ENCODE measurements around the gene MRAP. TPM values are rescaled to one million over a fixed set of nuclear protein-coding genes. Genes with fewer than 3 reads are reported as not detected.
A peak's percentile ranks its signal among the peaks of the same experiment; 100 is the strongest.

MRAP gene
- total RNA-seq (2014; rRNA removed; shearing (Covaris generic)), result not detected in 2 replicates
- polyA plus RNA-seq (2016; fragmentation: Nextera tagmentation; extraction: Ambion mirVana), result not detected in 2 replicates

GRCh38 chr21:32298658-32299081 is at the start of gene MRAP:
TSS of gene MRAP (plus strand) at chr21:32298855. CDS start at chr21:32298972, 117 bp downstream.
- Histone ChIP-seq H3K4me2 (ENCODE audit: unreplicated experiment) (no peak within 1 kb of the TSS), H3K36me3 (ENCODE audit: low read depth) (no peaks in the 10 kb centered on the region), H3K79me2 (ENCODE audit: insufficient read depth) (no peaks in the 10 kb centered on the region), H3K27ac (no peak within 1 kb of the TSS), H3K27me3 (replicated peaks; ENCODE audit: insufficient read depth) (no peaks in the 10 kb centered on the region), H2AFZ (no peak within 1 kb of the TSS), H3K9me2 (ENCODE audit: insufficient read depth) (no peaks in the 10 kb centered on the region), H4K20me1 (ENCODE audit: insufficient read depth) (no peaks in the 10 kb centered on the region), H3F3A (ENCODE audit: insufficient read depth) (no peaks in the 10 kb centered on the region), H3K9me3 (ENCODE audit: low read depth) (no peaks in the 10 kb centered on the region), H3K4me3 (no peak within 1 kb of the TSS), H3K9ac (no peak within 1 kb of the TSS), H3K4me1 (ENCODE audit: insufficient read depth) (no peaks in the 10 kb centered on the region)
- WGBS, 2 experiments (ENCODE audit: low coverage in 1 of 2, low lambda C conversion rate in 2 of 2, missing lambda C conversion rate in 2 of 2), result 86 to 92% methylated on average over 14 of the region's 14 CpGs
- no peak for DNase-seq
- in situ Hi-C loops (cut with MboI), result no loop called here
- TF ChIP-seq EZH2phosphoT487 (IDR thresholded peaks at IDR 0.05; ENCODE audit: insufficient read depth, low read depth) (no peak), EZH2 (IDR thresholded peaks at IDR 0.05; ENCODE audit: insufficient read depth, poor library complexity, severe bottlenecking) (no peak)

- Histone ChIP-seq H3K9me3 (ENCODE audit: low read depth) (no peaks in the 10 kb centered on the region), H3K4me2 (ENCODE audit: unreplicated experiment) (no peak overlapping the region), H4K20me1 (ENCODE audit: insufficient read depth) (no peaks in the 10 kb centered on the region), H3K4me1 (ENCODE audit: insufficient read depth) (peaks cover 8% of the 10 kb centered on the region; the same call in 1 of the 2 replicates), H3K36me3 (ENCODE audit: low read depth) (no peaks in the 10 kb centered on the region), H3K9me2 (ENCODE audit: insufficient read depth) (no peaks in the 10 kb centered on the region), H3K27me3 (replicated peaks; ENCODE audit: insufficient read depth) (no peaks in the 10 kb centered on the region), H3K79me2 (ENCODE audit: insufficient read depth) (no peaks in the 10 kb centered on the region), H3K27ac (no peak overlapping the region), H3K4me3 (no peak overlapping the region), H2AFZ (no peak overlapping the region), H3F3A (ENCODE audit: insufficient read depth) (no peaks in the 10 kb centered on the region), H3K9ac (no peak overlapping the region)
- DNase-seq, result no peak
- TF ChIP-seq EZH2phosphoT487 (IDR thresholded peaks at IDR 0.05; ENCODE audit: insufficient read depth, low read depth), result no peak
- TF ChIP-seq EZH2 (IDR thresholded peaks at IDR 0.05; ENCODE audit: insufficient read depth, poor library complexity, severe bottlenecking), result no peak
- 69 to 75% methylated on average over 15 of the region's 15 CpGs for WGBS, 2 experiments (ENCODE audit: low coverage in 1 of 2, low lambda C conversion rate in 2 of 2, missing lambda C conversion rate in 2 of 2)
- in situ Hi-C loops (cut with MboI), result loop anchor here (5.0 kb wide), 1 partner anchor 382 kb away; no protein-coding TSS in a partner anchor
Observed at GRCh38 chr21:32249511-32250280, 49.0 kb upstream of the MRAP start.

- Histone ChIP-seq H2AFZ (no peak overlapping the region), H3K4me1 (ENCODE audit: insufficient read depth) (peaks cover 17% of the 10 kb centered on the region; the same call in 1 of the 2 replicates), H3K9me2 (ENCODE audit: insufficient read depth) (no peaks in the 10 kb centered on the region), H3K9ac (no peak overlapping the region), H3K79me2 (ENCODE audit: insufficient read depth) (no peaks in the 10 kb centered on the region), H3K4me2 (ENCODE audit: unreplicated experiment) (no peak overlapping the region), H3F3A (ENCODE audit: insufficient read depth) (peaks cover 10% of the 10 kb centered on the region), H3K27me3 (replicated peaks; ENCODE audit: insufficient read depth) (no peaks in the 10 kb centered on the region), H4K20me1 (ENCODE audit: insufficient read depth) (no peaks in the 10 kb centered on the region), H3K4me3 (no peak overlapping the region), H3K36me3 (ENCODE audit: low read depth) (no peaks in the 10 kb centered on the region), H3K27ac (no peak overlapping the region), H3K9me3 (ENCODE audit: low read depth) (no peaks in the 10 kb centered on the region)
- TF ChIP-seq EZH2 (IDR thresholded peaks at IDR 0.05; ENCODE audit: insufficient read depth, poor library complexity, severe bottlenecking) (no peak), EZH2phosphoT487 (IDR thresholded peaks at IDR 0.05; ENCODE audit: insufficient read depth, low read depth) (no peak)
- in situ Hi-C loops (cut with MboI), result loop anchor here (5.0 kb wide), 1 partner anchor 385 kb away; no protein-coding TSS in a partner anchor
- no peak for DNase-seq
Observed at GRCh38 chr21:32252136-32252535, 46.5 kb upstream of the MRAP start.

- in situ Hi-C loops (cut with MboI), result loop anchor here (5.0 kb wide), 1 partner anchor 386 kb away; no protein-coding TSS in a partner anchor
- H2AFZ ChIP-seq, result no peak overlapping the region
- TF ChIP-seq EZH2 (IDR thresholded peaks at IDR 0.05; ENCODE audit: insufficient read depth, poor library complexity, severe bottlenecking) (no peak), EZH2phosphoT487 (IDR thresholded peaks at IDR 0.05; ENCODE audit: insufficient read depth, low read depth) (no peak)
- H3K27me3 ChIP-seq (replicated peaks; ENCODE audit: insufficient read depth), result no peaks in the 10 kb centered on the region
- no peaks in the 10 kb centered on the region for H3K9me2 ChIP-seq (ENCODE audit: insufficient read depth)
- peaks cover 28% of the 10 kb centered on the region for H3K4me1 ChIP-seq (ENCODE audit: insufficient read depth)
- peak; percentile 50 for DNase-seq
- WGBS, 2 experiments (ENCODE audit: low coverage in 1 of 2, low lambda C conversion rate in 2 of 2, missing lambda C conversion rate in 2 of 2), result 76 to 80% methylated on average over 7 of the region's 7 CpGs
- no peak overlapping the region for H3K9ac ChIP-seq
- no peaks in the 10 kb centered on the region for H3K79me2 ChIP-seq (ENCODE audit: insufficient read depth)
- no peaks in the 10 kb centered on the region for H3K9me3 ChIP-seq (ENCODE audit: low read depth)
- H3K4me3 ChIP-seq, result no peak overlapping the region
- H3K27ac ChIP-seq, result no peak overlapping the region
- H3K4me2 ChIP-seq (ENCODE audit: unreplicated experiment), result no peak overlapping the region
- H4K20me1 ChIP-seq (ENCODE audit: insufficient read depth), result no peaks in the 10 kb centered on the region
- no peaks in the 10 kb centered on the region for H3K36me3 ChIP-seq (ENCODE audit: low read depth)
- peaks cover 20% of the 10 kb centered on the region for H3F3A ChIP-seq (ENCODE audit: insufficient read depth)
Observed at GRCh38 chr21:32253215-32253641, 45.4 kb upstream of the MRAP start.

Measured in GM23248 (cell line).